Measurements from ENCODE around the gene ACCS. TPM values are rescaled to one million over a fixed set of nuclear protein-coding genes. Genes with fewer than 3 reads are reported as not detected.

ACCS gene
- total RNA-seq, 3 donors from 2014 or later, result 21.0 to 35.0 (median 23.0) TPM

DNA sequence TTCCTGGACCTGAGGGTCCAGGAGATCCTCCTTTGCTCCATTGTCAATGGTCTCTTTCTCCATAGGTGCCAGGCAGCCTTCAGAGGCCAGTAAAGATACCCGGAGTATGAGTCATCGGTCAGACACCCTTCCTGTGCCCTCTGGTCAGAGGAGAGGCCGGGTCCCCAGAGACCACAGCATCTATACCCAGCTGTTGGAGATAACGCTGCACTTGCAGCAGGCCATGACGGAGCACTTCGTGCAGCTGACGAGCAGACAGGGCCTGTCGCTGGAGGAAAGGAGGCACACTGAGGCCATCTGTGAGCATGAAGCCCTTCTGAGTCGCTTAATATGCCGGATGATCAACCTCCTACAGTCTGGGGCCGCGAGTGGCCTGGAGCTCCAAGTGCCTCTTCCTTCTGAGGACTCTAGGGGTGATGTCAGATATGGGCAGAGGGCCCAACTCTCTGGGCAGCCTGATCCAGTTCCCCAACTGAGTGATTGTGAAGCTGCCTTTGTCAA is 18.1 kb upstream of the ACCS start, which contains the start of gene ACCSL:
Gene ACCSL (plus strand): TSS at position 51 of the 501 bp plus-strand sequence. CDS start 56 bp downstream, at position 107.
- Histone ChIP-seq H3K27ac (no peak within 1 kb of the TSS), H3K27me3 (no peaks in the 10 kb centered on the region), H3K9me3 (no peaks in the 10 kb centered on the region), H3K4me3 (no peak within 1 kb of the TSS), H3K4me1 (no peaks in the 10 kb centered on the region), H3K36me3 (no peaks in the 10 kb centered on the region)
- no peak for DNase-seq (ENCODE audit: low spot score in 2 of 2)
- intact Hi-C loops (cut with DNase I; ENCODE audit: low total_unique reads), result no loop called here
- TF ChIP-seq CTCF (IDR thresholded peaks at IDR 0.05), result no peak
- no peak for TF ChIP-seq POLR2AphosphoS5 (IDR thresholded peaks at IDR 0.05)
- no peak for TF ChIP-seq POLR2A (IDR thresholded peaks at IDR 0.05)

- no peak overlapping the region for H3K27ac ChIP-seq
- intact Hi-C loops (cut with DNase I; ENCODE audit: low total_unique reads), result no loop called here
- no peaks in the 10 kb centered on the region for H3K4me1 ChIP-seq
- H3K4me3 ChIP-seq, result no peak overlapping the region
- no peaks in the 10 kb centered on the region for H3K9me3 ChIP-seq
- no peaks in the 10 kb centered on the region for H3K36me3 ChIP-seq
- DNase-seq (ENCODE audit: low spot score in 2 of 2), result no peak
- no peaks in the 10 kb centered on the region for H3K27me3 ChIP-seq
- TF ChIP-seq POLR2AphosphoS5 (IDR thresholded peaks at IDR 0.05) (no peak), POLR2A (IDR thresholded peaks at IDR 0.05) (no peak), CTCF (IDR thresholded peaks at IDR 0.05) (no peak)
Observed at GRCh38 chr11:44049832-44050231, 16.2 kb upstream of the ACCS start.

DNA sequence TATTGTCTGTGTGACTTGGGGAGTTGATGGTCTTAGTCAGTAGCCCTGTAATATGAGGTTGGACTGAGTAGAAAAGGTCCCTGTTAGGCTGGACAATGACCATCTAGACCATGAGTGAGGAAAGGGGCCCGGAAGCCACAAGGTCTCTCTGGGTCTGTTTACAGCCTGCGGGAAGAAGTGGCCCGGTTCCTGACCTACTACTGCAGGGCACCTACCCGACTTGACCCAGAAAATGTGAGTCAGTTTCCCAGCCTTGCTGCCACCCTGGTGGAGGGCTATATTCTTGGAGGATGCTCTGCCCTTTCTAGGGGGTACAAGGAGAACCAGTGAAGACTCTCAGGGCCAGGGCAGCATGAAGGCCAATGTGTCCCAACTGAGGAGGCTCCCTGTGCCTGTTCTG is 14.9 kb upstream of the ACCS start:
- intact Hi-C loops (cut with DNase I; ENCODE audit: low total_unique reads), result no loop called here
- TF ChIP-seq POLR2AphosphoS5 (IDR thresholded peaks at IDR 0.05) (no peak), POLR2A (IDR thresholded peaks at IDR 0.05) (no peak), CTCF (IDR thresholded peaks at IDR 0.05) (no peak)
- Histone ChIP-seq H3K9me3 (no peaks in the 10 kb centered on the region), H3K4me3 (no peak overlapping the region), H3K27me3 (no peaks in the 10 kb centered on the region), H3K4me1 (no peaks in the 10 kb centered on the region), H3K27ac (no peak overlapping the region), H3K36me3 (no peaks in the 10 kb centered on the region)
- DNase-seq (ENCODE audit: low spot score in 2 of 2), result no peak

GRCh38 chr11:44057340-44057739 is 8.7 kb upstream of the ACCS start:
- Histone ChIP-seq H3K36me3 (no peaks in the 10 kb centered on the region), H3K4me1 (no peaks in the 10 kb centered on the region), H3K27me3 (no peaks in the 10 kb centered on the region), H3K4me3 (no peak overlapping the region), H3K9me3 (no peaks in the 10 kb centered on the region), H3K27ac (no peak overlapping the region)
- DNase-seq (ENCODE audit: low spot score in 2 of 2), result no peak
- intact Hi-C loops (cut with DNase I; ENCODE audit: low total_unique reads), result no loop called here
- no peak for TF ChIP-seq POLR2A (IDR thresholded peaks at IDR 0.05)
- TF ChIP-seq CTCF (IDR thresholded peaks at IDR 0.05), result no peak
- no peak for TF ChIP-seq POLR2AphosphoS5 (IDR thresholded peaks at IDR 0.05)

GRCh38 chr11:44058275-44058674 is 7.8 kb upstream of the ACCS start:
- H3K27me3 ChIP-seq, result no peaks in the 10 kb centered on the region
- no peak for TF ChIP-seq CTCF (IDR thresholded peaks at IDR 0.05)
- TF ChIP-seq POLR2A (IDR thresholded peaks at IDR 0.05), result no peak
- TF ChIP-seq POLR2AphosphoS5 (IDR thresholded peaks at IDR 0.05), result no peak
- no peak overlapping the region for H3K4me3 ChIP-seq
- no peaks in the 10 kb centered on the region for H3K9me3 ChIP-seq
- no peak for DNase-seq (ENCODE audit: low spot score in 2 of 2)
- H3K36me3 ChIP-seq, result no peaks in the 10 kb centered on the region
- no peaks in the 10 kb centered on the region for H3K4me1 ChIP-seq
- intact Hi-C loops (cut with DNase I; ENCODE audit: low total_unique reads), result no loop called here
- H3K27ac ChIP-seq, result no peak overlapping the region

Measured in breast epithelium (tissue), 4 donors.